Neural cell (in vitro differentiated cells): ENCODE data around the gene SPTBN1. TPM values are rescaled to one million over a fixed set of nuclear protein-coding genes. Genes with fewer than 3 reads are reported as not detected.

Experiments
- H2AFZ ChIP-seq: fragments of 200-600, 300-800 bp; sonication (generic), shearing (Covaris generic); 2 replicates; pipeline ENCODE4 v1.6.0; 2014; ENCODE audit warnings: low read depth, mild to moderate bottlenecking, antibody characterized with exemption, low read length, moderate library complexity
- H3F3A ChIP-seq: fragments of 200-600 bp; shearing (Covaris generic); 2 replicates; pipeline ENCODE4 v1.6.1; 2016; ENCODE audit warnings: mild to moderate bottlenecking, moderate library complexity, mixed read lengths, antibody characterized with exemption, low read length; ENCODE audit not compliant: insufficient read depth, poor library complexity, severe bottlenecking
- H3K27ac ChIP-seq: fragments of 200-600, 300-800 bp; sonication (generic), shearing (Covaris generic); 2 replicates; pipeline ENCODE4 v1.5.1; 2014; ENCODE audit warnings: mild to moderate bottlenecking, low read length, moderate library complexity
- H3K27me3 ChIP-seq: fragments of 300-800, 200-600 bp; sonication (generic), shearing (Covaris generic); 2 replicates; pipeline ENCODE4 v1.6.0; 2014; ENCODE audit warnings: mild to moderate bottlenecking, low read depth, low read length, moderate library complexity; ENCODE audit not compliant: insufficient read depth
- H3K36me3 ChIP-seq: fragments of 300-800, 200-600 bp; sonication (generic), shearing (Covaris generic); 2 replicates; pipeline ENCODE4 v1.5.1; 2014; ENCODE audit warnings: mild to moderate bottlenecking, antibody characterized with exemption, low read length, moderate library complexity; ENCODE audit not compliant: insufficient read depth
- H3K4me2 ChIP-seq: fragments of 300-800, 200-600 bp; sonication (generic), shearing (Covaris generic); 2 replicates; pipeline ENCODE4 v1.6.0; 2014; ENCODE audit warnings: mild to moderate bottlenecking, low read length
- H3K4me3 ChIP-seq: fragments of 300-800, 200-600 bp; sonication (generic), shearing (Covaris generic); 2 replicates; pipeline ENCODE4 v1.5.1; 2014; ENCODE audit warnings: mild to moderate bottlenecking, low read length, moderate library complexity
- H3K79me2 ChIP-seq: fragments of 200-600 bp; shearing (Covaris generic); replicated peaks from 2 replicates; pipeline ENCODE4 v1.6.0; 2014; ENCODE audit warnings: mild to moderate bottlenecking, low read length, moderate library complexity; ENCODE audit not compliant: insufficient read depth
- H3K9ac ChIP-seq: fragments of 300-800, 200-600 bp; sonication (generic), shearing (Covaris generic); 2 replicates; pipeline ENCODE4 v1.6.1; 2016; ENCODE audit warnings: mild to moderate bottlenecking, low read length, mixed read lengths
- H3K9me2 ChIP-seq: fragments of 200-600 bp; shearing (Covaris generic); 2 replicates; pipeline ENCODE4 v1.6.1; 2016; ENCODE audit warnings: mild to moderate bottlenecking, low read length, mixed read lengths; ENCODE audit not compliant: insufficient read depth
- H3K9me3 ChIP-seq: fragments of 200-600, 300-800 bp; sonication (generic), shearing (Covaris generic); 2 replicates; pipeline ENCODE4 v1.6.1; 2016; ENCODE audit warnings: mild to moderate bottlenecking, mixed run types, low read length, moderate library complexity, mixed read lengths
- H4K20me1 ChIP-seq: fragments of 200-600 bp; shearing (Covaris generic); 2 replicates; pipeline ENCODE4 v1.6.1; 2016; ENCODE audit warnings: mild to moderate bottlenecking, mixed run types; ENCODE audit not compliant: insufficient read depth
- EP300 ChIP-seq: fragments of 450-650 bp; conservative IDR thresholded peaks from 2 replicates; pipeline ENCODE4 v1.6.1; 2014; ENCODE audit warnings: antibody characterized with exemption, mild to moderate bottlenecking, moderate library complexity; ENCODE audit not compliant: poor library complexity, severe bottlenecking
- EZH2 ChIP-seq: fragments of 200-600, 300-800 bp; shearing (Covaris generic), sonication (generic); IDR thresholded peaks from 2 replicates; pipeline ENCODE4 v1.6.1; 2014; ENCODE audit warnings: antibody characterized with exemption, low read length, borderline replicate concordance, mild to moderate bottlenecking; ENCODE audit not compliant: insufficient read depth, poor library complexity, severe bottlenecking
- MXI1 ChIP-seq: fragments of 450-650 bp; conservative IDR thresholded peaks from 2 replicates; pipeline ENCODE4 v1.6.1; 2014; ENCODE audit warnings: antibody characterized with exemption, mild to moderate bottlenecking; ENCODE audit not compliant: poor library complexity, severe bottlenecking
- POLR2AphosphoS5 ChIP-seq: IDR thresholded peaks from 2 replicates; pipeline ENCODE4 v1.6.1; 2012
- RAD21 ChIP-seq: fragments of 450-650 bp; conservative IDR thresholded peaks from 2 replicates; pipeline ENCODE4 v1.6.1; 2014; ENCODE audit warnings: antibody characterized with exemption, mild to moderate bottlenecking, moderate library complexity
- SMC3 ChIP-seq: fragments of 450-650 bp; conservative IDR thresholded peaks from 2 replicates; pipeline ENCODE4 v1.6.1; 2014; ENCODE audit warnings: antibody characterized with exemption, mild to moderate bottlenecking, moderate library complexity; ENCODE audit not compliant: poor library complexity
- TAF1 ChIP-seq: IDR thresholded peaks from 2 replicates; pipeline ENCODE4 v1.6.1; 2012; ENCODE audit warnings: low read depth
- polyA plus RNA-seq: library from polyadenylated mRNA; depleted of rRNA; stranded (reverse); fragments of >200 nt; gene quantifications from 2 replicates; pipeline ENCODE4 v1.2.3, GENCODE V29; 2014
- TF ChIP-seq, protein P1 (sequence below): IDR thresholded peaks from 2 replicates; pipeline ENCODE4 v1.6.1; 2012; ENCODE audit warnings: borderline replicate concordance
- TF ChIP-seq, protein P2 (sequence below): fragments of 450-650 bp; IDR thresholded peaks from 2 replicates; pipeline ENCODE4 v1.5.1; 2014; ENCODE audit warnings: antibody characterized with exemption, mild to moderate bottlenecking, moderate library complexity; ENCODE audit not compliant: poor library complexity, severe bottlenecking

SPTBN1 gene
- polyA plus RNA-seq, 1 donor from 2014 or later, result 92.1 TPM

GRCh38 chr2:54675281-54675680, 219.2 kb downstream of the SPTBN1 start:
- no peaks in the 10 kb centered on the region for H3K9me3 ChIP-seq
- H3K27me3 ChIP-seq, result no peaks in the 10 kb centered on the region
- no peak overlapping the region for H2AFZ ChIP-seq
- TF ChIP-seq EP300 (no peak), MXI1 (no peak), RAD21 (no peak), TAF1 (no peak), EZH2 (no peak), SMC3 (no peak), POLR2AphosphoS5 (no peak)
- TF ChIP-seq, protein P1, sequence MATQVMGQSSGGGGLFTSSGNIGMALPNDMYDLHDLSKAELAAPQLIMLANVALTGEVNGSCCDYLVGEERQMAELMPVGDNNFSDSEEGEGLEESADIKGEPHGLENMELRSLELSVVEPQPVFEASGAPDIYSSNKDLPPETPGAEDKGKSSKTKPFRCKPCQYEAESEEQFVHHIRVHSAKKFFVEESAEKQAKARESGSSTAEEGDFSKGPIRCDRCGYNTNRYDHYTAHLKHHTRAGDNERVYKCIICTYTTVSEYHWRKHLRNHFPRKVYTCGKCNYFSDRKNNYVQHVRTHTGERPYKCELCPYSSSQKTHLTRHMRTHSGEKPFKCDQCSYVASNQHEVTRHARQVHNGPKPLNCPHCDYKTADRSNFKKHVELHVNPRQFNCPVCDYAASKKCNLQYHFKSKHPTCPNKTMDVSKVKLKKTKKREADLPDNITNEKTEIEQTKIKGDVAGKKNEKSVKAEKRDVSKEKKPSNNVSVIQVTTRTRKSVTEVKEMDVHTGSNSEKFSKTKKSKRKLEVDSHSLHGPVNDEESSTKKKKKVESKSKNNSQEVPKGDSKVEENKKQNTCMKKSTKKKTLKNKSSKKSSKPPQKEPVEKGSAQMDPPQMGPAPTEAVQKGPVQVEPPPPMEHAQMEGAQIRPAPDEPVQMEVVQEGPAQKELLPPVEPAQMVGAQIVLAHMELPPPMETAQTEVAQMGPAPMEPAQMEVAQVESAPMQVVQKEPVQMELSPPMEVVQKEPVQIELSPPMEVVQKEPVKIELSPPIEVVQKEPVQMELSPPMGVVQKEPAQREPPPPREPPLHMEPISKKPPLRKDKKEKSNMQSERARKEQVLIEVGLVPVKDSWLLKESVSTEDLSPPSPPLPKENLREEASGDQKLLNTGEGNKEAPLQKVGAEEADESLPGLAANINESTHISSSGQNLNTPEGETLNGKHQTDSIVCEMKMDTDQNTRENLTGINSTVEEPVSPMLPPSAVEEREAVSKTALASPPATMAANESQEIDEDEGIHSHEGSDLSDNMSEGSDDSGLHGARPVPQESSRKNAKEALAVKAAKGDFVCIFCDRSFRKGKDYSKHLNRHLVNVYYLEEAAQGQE, result no peak
- TF ChIP-seq, protein P2, sequence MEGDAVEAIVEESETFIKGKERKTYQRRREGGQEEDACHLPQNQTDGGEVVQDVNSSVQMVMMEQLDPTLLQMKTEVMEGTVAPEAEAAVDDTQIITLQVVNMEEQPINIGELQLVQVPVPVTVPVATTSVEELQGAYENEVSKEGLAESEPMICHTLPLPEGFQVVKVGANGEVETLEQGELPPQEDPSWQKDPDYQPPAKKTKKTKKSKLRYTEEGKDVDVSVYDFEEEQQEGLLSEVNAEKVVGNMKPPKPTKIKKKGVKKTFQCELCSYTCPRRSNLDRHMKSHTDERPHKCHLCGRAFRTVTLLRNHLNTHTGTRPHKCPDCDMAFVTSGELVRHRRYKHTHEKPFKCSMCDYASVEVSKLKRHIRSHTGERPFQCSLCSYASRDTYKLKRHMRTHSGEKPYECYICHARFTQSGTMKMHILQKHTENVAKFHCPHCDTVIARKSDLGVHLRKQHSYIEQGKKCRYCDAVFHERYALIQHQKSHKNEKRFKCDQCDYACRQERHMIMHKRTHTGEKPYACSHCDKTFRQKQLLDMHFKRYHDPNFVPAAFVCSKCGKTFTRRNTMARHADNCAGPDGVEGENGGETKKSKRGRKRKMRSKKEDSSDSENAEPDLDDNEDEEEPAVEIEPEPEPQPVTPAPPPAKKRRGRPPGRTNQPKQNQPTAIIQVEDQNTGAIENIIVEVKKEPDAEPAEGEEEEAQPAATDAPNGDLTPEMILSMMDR, result no peak
- H3K9me2 ChIP-seq, result no peaks in the 10 kb centered on the region
- no peak overlapping the region for H3K4me2 ChIP-seq
- no peaks in the 10 kb centered on the region for H3F3A ChIP-seq
- H3K79me2 ChIP-seq, result no peaks in the 10 kb centered on the region
- no peak overlapping the region for H3K9ac ChIP-seq
- H3K4me3 ChIP-seq, result no peak overlapping the region
- H4K20me1 ChIP-seq, result no peaks in the 10 kb centered on the region
- H3K36me3 ChIP-seq, result peaks cover 10% of the 10 kb centered on the region
- H3K27ac ChIP-seq, result no peak overlapping the region

DNA sequence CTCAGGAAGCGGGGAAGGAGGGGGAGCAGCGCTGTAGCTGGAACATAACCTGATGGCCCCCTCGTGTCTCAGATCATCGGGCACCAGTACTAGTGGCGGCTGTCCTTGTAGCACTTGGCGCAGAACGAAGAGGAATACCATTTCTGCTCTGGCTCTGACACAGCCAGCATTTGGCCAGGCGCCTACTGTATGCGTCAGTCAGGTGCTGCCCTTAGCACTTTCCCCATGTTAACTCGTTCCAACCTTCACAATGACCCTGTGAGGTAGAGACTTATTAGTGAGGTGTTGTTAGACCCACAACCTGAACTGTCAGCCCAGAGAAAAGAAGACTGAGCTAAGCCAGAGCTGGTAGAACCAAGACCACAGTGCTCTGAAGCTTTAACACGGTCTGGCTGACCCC, 219.6 kb downstream of the SPTBN1 start:
- Histone ChIP-seq H3F3A (no peaks in the 10 kb centered on the region), H3K27me3 (no peaks in the 10 kb centered on the region), H3K9me2 (no peaks in the 10 kb centered on the region), H3K4me3 (no peak overlapping the region), H3K79me2 (no peaks in the 10 kb centered on the region), H3K36me3 (peaks cover 6% of the 10 kb centered on the region), H3K9ac (no peak overlapping the region), H3K9me3 (no peaks in the 10 kb centered on the region), H2AFZ (no peak overlapping the region), H3K4me2 (no peak overlapping the region), H3K27ac (no peak overlapping the region), H4K20me1 (no peaks in the 10 kb centered on the region)
- TF ChIP-seq, protein P1, result no peak
- TF ChIP-seq, protein P2, result no peak
- TF ChIP-seq POLR2AphosphoS5 (peak; percentile 16), MXI1 (no peak), RAD21 (no peak)
